ENCODE results near the gene SLC11A2. TPM values are rescaled to one million over a fixed set of nuclear protein-coding genes. Genes with fewer than 3 reads are reported as not detected.

SLC11A2 gene
- total and polyA plus RNA-seq, 2 of the 8 experiments (the other 6 are each of a cell fraction or from before 2014, with no cell fraction given) = 55.0 to 61.5 TPM

DNA sequence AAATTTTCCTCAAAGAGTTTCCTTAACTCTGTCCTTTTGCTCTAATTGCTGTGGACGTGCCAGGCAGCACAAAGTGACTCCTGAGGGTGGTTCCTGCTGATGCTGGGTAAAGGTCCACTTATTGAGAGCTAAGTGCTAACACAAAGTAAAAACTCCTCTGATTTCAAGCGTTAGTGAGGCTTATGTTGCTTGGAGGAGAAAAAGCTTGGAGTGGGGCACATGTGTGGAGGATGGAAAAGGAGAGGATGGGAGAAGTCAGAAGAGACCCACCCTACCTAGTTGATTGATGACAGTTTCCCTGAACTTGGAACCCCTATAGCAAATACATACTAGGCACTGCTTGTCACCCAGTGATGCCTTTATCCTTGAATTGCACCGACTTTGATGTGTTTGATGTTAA, 10.1 kb upstream of the SLC11A2 start (continued):
- TF ChIP-seq, protein P1, sequence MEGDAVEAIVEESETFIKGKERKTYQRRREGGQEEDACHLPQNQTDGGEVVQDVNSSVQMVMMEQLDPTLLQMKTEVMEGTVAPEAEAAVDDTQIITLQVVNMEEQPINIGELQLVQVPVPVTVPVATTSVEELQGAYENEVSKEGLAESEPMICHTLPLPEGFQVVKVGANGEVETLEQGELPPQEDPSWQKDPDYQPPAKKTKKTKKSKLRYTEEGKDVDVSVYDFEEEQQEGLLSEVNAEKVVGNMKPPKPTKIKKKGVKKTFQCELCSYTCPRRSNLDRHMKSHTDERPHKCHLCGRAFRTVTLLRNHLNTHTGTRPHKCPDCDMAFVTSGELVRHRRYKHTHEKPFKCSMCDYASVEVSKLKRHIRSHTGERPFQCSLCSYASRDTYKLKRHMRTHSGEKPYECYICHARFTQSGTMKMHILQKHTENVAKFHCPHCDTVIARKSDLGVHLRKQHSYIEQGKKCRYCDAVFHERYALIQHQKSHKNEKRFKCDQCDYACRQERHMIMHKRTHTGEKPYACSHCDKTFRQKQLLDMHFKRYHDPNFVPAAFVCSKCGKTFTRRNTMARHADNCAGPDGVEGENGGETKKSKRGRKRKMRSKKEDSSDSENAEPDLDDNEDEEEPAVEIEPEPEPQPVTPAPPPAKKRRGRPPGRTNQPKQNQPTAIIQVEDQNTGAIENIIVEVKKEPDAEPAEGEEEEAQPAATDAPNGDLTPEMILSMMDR (IDR thresholded peaks at IDR 0.05; ENCODE audit: control extremely low read depth in 1 of 3, insufficient read depth in 1 of 3, low read depth in 1 of 3, low read length in 3 of 3) = no peak
- TF ChIP-seq BRCA1 (IDR thresholded peaks at IDR 0.05; ENCODE audit: low read depth, low read length) = no peak

All from H1 (cell line).